ENCODE data around the gene TMEM156.
"Not testable (repeated sequence)": the region's sequence is repeated elsewhere in the genome, so short reads cannot be mapped to it uniquely, and the experiment has no call there.

Gene TMEM156

GRCh38 chr4:38989487-38989886, 42.7 kb downstream of the TMEM156 start:
- DNase-seq (ENCODE audit: low spot score), result no peak

- DNase-seq (ENCODE audit: low spot score), result not testable (repeated sequence)
Observed at GRCh38 chr4:38988353-38988752, 43.9 kb downstream of the TMEM156 start.

DNA sequence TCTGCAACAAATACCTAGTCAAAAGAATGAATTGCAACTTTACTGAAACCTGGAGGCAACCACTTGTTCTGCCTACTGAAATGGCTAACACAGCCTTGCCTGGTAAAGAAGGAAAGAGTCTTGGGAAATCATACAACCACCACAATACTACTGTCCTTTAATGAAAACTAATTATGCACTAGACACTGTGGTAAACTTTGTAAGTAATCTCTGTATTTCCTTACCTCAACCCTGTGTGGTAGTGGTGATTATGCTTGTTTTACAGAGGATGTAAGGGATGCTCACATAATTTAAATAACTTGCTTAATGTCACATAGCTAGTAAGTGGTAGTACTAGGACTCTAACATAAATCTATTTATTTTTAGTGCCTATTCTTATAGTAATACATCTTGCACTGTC, 44.7 kb downstream of the TMEM156 start:
- DNase-seq (ENCODE audit: low spot score), result no peak

DNA sequence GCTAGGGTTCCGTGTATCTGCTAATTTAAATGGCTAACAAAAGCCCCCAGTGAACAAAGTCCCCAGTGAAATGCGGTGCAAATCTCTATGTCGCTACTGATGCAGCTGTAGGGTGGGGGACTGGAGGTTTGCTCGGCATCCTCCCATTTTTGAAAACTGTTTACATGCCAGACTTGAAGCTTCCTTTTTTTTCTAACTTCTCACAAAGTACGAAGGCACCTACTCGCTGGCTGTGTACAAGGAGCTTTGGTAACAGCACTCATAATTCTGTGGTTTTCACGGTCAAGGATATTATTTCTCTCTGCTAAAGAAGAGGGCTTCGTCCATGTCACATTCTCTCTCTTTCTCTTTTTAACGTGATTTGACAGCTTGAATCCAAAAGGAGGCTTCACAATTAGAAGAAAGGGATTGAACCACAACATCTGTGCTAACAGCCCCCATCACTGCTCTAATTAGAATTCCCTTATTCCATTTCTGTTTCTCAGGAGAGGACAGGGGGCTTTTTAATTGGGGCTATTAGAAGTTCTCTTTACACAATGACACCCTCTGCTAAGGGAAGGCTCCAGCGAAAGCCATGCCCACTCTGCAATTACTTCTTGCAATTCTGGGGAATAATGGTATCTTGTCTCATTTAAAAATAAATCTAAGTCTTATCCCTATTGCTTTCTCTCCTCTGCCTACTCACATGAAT, 46.7 kb downstream of the TMEM156 start:
- no peak for DNase-seq (ENCODE audit: low spot score)

DNA sequence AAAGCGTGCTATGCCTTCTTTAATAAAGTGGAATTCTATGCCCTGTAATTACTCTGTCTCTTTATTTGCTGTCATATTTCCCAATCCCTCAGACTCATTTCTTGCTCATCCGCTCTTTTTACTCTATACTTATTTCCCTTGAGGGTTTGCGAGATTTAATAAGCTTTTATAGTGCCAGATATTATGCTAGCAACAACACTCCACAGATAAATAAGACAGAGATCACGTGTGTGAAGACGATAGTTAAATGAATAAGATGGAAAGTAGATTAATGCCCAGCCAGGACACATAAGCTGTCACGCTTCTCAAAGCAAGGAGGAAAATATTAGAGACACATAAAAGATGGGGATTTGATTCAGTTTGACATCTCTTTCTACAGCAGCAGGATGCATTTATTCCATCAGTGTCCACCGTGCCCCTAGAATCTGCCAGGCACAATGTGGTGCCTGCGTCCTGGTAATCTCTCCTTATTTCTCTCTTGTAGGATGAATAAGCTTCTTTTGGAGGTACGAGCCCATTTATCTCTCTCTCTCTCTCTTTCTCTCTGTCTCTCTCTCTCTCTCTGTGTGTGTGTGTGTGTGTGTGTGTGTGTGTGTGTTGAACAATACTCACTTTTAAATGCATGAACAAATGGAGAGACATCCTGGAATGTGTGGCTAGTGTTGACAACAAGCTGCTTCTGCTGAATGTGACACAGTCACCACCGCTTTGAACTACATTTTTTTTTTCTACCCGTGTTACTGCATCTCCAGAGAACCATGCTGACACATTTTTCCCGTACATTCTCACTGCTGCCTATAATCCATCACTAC, 48.2 kb downstream of the TMEM156 start:
- DNase-seq (ENCODE audit: low spot score), result no peak

DNA sequence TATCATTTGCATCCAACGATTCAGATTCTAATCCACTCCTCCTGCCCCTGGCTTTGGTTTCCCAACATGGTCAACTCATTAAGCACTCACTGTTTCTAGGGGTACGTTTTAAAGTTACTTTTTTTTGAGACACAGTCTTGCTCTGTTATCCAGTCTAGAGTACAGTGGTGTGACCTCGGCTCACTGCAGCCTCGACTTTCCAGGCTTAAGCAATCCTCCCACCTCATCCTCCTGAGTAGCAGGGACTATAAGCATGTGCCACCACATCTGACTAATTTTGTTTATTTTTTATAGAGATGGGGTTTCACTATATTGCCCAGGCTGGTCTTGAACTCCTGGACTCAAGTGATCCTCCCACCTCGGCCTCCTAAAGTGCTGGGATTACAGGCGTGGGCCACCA, 48.9 kb downstream of the TMEM156 start:
- no peak for DNase-seq (ENCODE audit: low spot score)

GRCh38 chr4:38982361-38983095, 49.7 kb downstream of the TMEM156 start:
- no peak for DNase-seq (ENCODE audit: low spot score)

DNA sequence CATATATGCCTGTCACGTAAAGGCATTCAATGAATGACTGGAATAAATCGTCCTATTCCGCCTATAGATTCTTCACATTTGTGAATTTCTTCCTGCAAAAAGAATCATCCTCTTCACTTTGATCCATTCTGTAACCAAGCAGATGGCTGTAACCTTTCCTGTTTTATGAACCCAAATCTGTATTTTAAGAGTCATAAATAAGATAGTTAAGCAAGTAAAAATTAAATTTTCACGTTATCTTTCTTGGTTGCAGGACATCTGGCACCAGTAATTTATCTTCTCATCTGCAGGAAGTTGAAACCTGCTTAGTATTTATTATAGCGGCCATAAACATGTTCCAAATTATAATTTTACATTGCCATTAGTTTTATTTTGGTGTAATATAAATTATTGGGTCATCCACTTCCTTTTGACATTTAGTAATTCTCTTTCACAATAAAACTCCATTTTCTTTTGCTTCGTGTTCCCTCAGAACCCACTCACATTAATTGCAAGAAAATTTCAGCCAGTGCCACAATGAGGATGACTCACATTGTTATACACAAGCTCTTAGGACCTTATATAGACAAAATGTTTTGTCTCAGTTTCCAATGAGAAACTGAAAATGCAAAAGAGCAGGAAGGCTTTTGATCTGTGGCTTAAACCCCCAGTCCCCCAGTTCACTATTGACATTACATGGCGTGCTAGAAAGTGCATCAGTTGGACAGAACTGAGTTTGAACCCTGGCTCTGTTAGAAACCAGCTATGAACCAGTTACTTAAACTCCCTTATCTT, 51.1 kb downstream of the TMEM156 start:
- no peak for DNase-seq (ENCODE audit: low spot score)

- no peak for DNase-seq (ENCODE audit: low spot score)
Observed at GRCh38 chr4:38979511-38980230, 52.5 kb downstream of the TMEM156 start.

DNA sequence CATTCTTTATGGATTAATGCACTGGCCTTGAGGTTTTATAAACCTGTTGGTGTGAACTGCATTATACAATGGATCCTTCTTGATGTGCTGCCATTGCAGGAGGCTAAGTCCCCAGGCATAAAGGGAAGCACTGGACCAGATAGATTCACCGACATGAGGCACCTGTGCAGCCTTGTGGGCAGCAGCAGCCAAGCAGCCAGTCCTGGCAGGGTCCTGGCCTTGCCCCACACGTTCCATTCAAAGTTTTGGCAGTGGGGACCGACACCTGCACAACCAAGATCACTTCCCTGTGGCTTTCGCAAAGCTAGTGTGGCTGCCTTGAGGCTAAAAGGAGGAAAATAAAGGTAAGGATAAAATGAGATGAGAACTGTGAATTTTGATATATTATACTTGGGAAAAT, 53.1 kb downstream of the TMEM156 start:
- no peak for DNase-seq (ENCODE audit: low spot score)

- DNase-seq (ENCODE audit: low spot score), result no peak
Observed at GRCh38 chr4:38976308-38976707, 55.9 kb downstream of the TMEM156 start.

DNA sequence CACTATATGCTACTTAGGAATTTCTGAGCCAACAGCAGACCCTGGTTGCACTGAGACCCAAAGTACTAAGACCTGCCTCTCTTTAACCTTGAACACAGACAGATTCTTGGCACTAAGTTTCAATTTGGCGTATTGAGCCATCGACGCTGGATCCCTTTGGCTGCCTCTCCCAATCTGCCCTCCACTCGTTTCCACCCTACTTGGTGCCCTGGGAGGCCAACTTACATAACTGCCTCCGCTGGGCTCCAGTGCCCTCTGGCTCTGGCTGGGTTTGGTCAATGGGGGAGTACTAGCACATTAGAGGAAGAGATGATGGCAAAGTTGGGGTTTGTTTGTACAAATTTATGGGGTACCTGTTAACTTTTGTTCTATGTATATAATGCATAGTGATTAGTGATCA, 63.5 kb downstream of the TMEM156 start:
- no peak for DNase-seq (ENCODE audit: low spot score)

GRCh38 chr4:38967260-38968095, 64.7 kb downstream of the TMEM156 start:
- DNase-seq (ENCODE audit: low spot score), result no peak

GRCh38 chr4:38965866-38966265, 66.3 kb downstream of the TMEM156 start:
- no peak for DNase-seq (ENCODE audit: low spot score)

GRCh38 chr4:38964942-38965775, 67.0 kb downstream of the TMEM156 start:
- DNase-seq (ENCODE audit: low spot score), result no peak

DNA sequence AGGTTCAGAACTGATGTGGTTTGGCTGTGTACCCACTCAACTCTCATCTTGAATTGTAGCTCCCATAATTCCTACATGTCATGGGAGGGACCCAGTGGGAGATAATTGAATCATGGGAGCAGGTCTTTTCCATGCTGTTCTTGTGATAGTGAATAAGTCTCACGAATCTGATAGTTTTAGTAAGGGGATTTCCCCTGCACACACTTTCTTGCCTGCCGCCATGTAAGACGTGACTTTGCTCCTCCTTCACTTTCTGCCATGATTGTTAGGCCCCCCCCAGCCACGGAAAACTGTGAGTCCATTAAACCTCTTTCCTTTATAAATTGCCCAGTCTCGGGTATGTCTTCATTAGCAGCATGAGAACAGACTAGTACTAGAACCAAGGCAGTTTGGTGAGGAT, 73.0 kb downstream of the TMEM156 start:
- DNase-seq (ENCODE audit: low spot score), result not testable (repeated sequence)

DNA sequence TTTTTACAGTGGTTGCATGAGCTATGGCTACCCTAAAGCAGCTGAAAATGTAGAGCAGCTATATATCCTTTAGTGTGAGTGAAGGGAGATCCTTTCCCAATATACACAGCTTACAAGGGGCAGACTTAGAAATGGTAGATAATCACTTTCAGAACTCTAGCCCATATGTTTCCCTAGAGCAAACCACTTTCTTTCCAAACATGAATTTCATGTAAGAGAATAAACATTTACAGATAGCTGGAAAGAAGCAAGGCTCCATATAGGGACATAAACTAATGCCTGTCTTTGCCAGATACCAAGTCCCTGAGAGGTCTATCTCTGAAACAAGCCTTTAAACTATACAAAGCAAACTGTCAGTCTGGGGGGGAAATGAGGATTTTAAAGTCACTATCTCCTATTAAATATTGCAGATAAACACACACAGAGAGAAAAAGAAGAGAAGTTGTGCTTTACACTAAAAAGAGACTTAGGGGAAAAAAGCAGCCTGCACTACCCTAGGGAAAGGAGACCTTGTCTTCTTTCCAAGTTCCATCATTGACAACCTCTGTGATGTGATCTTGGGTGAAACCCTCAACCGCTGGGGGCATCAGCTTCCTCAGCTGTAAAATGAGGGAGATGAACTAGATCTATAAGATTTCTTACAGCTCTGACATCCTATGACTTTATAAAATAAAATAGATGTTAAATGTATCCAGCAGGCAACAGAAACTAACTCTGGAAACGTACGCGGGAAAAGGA, 73.6 kb downstream of the TMEM156 start:
- no peak for DNase-seq (ENCODE audit: low spot score)

GRCh38 chr4:38957893-38958292, 74.3 kb downstream of the TMEM156 start:
- no peak for DNase-seq (ENCODE audit: low spot score)

DNA sequence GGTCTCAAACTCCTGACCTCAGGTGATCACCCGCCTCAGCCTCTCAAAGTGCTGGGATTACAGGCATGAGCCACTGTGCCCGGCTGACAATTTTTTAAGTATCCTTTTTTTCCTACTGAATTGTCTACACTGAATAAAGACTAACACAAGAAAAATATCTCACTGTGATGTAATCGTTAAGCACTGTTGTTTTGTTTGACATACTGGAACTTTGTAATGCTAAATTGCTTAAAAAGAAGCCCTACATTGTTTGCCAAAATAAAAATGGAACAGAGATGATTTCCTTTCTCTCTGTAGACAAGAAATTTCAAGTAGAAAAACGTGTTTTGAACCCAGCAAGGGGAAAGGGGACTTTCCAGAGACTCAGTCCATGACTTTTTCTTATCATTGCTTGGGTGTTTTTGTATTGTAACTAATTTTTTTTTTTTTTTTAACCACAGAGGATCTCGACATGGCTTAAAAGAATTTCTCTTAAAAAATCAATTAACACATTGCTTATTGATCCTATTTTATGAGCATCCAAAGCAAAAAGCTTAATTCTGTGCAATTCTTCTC, 74.9 kb downstream of the TMEM156 start:
- DNase-seq (ENCODE audit: low spot score), result no peak
